Cardiac muscle cell (in vitro differentiated cells and primary cell): ENCODE data around the gene EML6. TPM values are rescaled to one million over a fixed set of nuclear protein-coding genes. Genes with fewer than 3 reads are reported as not detected.

Experiments
- DNase-seq, 2 donors: peaks; one replicate each; pipeline versions ENCODE4 v3.0.0 to v3.0.0-alpha.2; 2010 to 2017; ENCODE audit warnings: low read depth in 1 of 2, low spot score in 1 of 2
- H3K27ac ChIP-seq: fragments of 200-600 bp; sonication (generic); 2 replicates; pipeline ENCODE4 v1.5.1; 2016
- H3K27me3 ChIP-seq: fragments of 200-600 bp; sonication (generic); 2 replicates; pipeline ENCODE4 v1.6.0; 2016; ENCODE audit warnings: control low read depth
- H3K36me3 ChIP-seq: fragments of 200-600 bp; sonication (generic); 2 replicates; pipeline ENCODE4 v1.5.1; 2016; ENCODE audit warnings: control low read depth
- H3K4me1 ChIP-seq: fragments of 200-600 bp; sonication (generic); 2 replicates; pipeline ENCODE4 v1.8.1; 2017; ENCODE audit warnings: low read depth, mild to moderate bottlenecking, mixed run types
- H3K4me3 ChIP-seq: fragments of 200-600 bp; sonication (generic); 2 replicates; pipeline ENCODE4 v1.5.1; 2016; ENCODE audit warnings: mild to moderate bottlenecking
- H3K9me3 ChIP-seq: fragments of 200-600 bp; sonication (generic); 2 replicates; pipeline ENCODE4 v1.5.1; 2017; ENCODE audit warnings: low read depth, mild to moderate bottlenecking, control low read depth
- CTCF ChIP-seq: IDR thresholded peaks from 2 replicates; pipeline ENCODE4 v1.5.1; 2012; ENCODE audit warnings: low read depth, mild to moderate bottlenecking, low read length
- polyA plus RNA-seq: library from polyadenylated mRNA; unstranded; fragments of >200 nt; fragmentation: Nextera tagmentation; extraction: Ambion mirVana; gene quantifications from 2 replicates; pipeline ENCODE4 v1.2.1, GENCODE V29; 2016
- total RNA-seq: library from RNA; depleted of rRNA; stranded (reverse); fragments of >200 nt; gene quantifications from 2 replicates; pipeline ENCODE4 v1.2.3, GENCODE V29; 2016

The EML6 gene
- total and polyA plus RNA-seq, 2 experiments from 2014 or later: 0.89 to 1.3 TPM

DNA sequence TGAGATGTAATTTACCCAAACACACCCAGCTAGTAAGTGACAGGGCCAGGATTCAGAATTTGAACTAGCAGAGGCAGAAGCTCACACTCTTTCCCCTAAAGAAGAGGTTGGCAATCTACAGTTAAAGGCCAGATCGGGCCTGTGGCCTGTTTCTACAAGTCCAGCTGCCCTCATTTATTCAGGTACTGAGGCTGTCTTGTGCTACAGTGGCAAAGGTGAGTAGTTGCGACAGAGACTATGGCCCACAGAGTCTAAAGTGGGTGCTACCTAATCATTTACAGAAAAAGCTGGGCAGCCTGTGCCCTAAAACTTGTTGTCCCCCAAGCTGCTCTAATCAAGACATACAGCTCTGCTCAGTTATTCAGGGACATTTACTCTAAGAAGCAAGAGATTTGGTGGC, 240.0 kb downstream of the EML6 start:
- DNase-seq: no peak
- TF ChIP-seq CTCF: no peak
- Histone ChIP-seq H3K4me3 (no peak overlapping the region), H3K4me1 (peaks cover under 1% of the 10 kb centered on the region), H3K27me3 (peaks cover 88% of the 10 kb centered on the region), H3K9me3 (no peaks in the 10 kb centered on the region), H3K27ac (no peak overlapping the region), H3K36me3 (no peaks in the 10 kb centered on the region)

- no peak overlapping the region for H3K27ac ChIP-seq
- no peak overlapping the region for H3K4me3 ChIP-seq
- H3K4me1 ChIP-seq: peaks cover 8% of the 10 kb centered on the region
- TF ChIP-seq CTCF: no peak
- DNase-seq: no peak
- no peaks in the 10 kb centered on the region for H3K36me3 ChIP-seq
- no peaks in the 10 kb centered on the region for H3K9me3 ChIP-seq
- peaks cover 80% of the 10 kb centered on the region for H3K27me3 ChIP-seq
Observed at GRCh38 chr2:54964271-54964670, 240.8 kb downstream of the EML6 start.

DNA sequence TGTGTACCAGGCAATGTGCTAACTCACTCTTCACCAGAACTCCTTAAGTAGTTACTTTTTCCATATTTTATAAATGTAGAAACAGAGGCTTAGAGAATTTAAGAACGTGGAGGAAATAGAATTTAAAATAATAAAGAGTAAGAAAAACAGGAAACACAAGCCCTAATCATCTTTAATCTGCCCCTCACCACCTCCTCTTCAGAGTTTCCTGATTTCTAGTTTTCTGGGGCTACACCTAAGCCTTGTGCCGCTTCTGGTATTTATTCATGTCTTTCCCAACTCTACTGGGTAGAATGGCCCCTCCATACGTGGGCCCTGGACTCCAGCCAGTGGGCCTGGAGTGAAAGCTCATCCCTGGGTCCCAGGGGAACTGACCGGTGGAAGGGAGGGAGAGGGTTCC, 241.4 kb downstream of the EML6 start:
- peaks cover 74% of the 10 kb centered on the region for H3K27me3 ChIP-seq
- no peak for TF ChIP-seq CTCF
- no peak overlapping the region for H3K4me3 ChIP-seq
- no peaks in the 10 kb centered on the region for H3K36me3 ChIP-seq
- H3K27ac ChIP-seq: no peak overlapping the region
- H3K9me3 ChIP-seq: no peaks in the 10 kb centered on the region
- peaks cover 12% of the 10 kb centered on the region for H3K4me1 ChIP-seq
- no peak for DNase-seq

DNA sequence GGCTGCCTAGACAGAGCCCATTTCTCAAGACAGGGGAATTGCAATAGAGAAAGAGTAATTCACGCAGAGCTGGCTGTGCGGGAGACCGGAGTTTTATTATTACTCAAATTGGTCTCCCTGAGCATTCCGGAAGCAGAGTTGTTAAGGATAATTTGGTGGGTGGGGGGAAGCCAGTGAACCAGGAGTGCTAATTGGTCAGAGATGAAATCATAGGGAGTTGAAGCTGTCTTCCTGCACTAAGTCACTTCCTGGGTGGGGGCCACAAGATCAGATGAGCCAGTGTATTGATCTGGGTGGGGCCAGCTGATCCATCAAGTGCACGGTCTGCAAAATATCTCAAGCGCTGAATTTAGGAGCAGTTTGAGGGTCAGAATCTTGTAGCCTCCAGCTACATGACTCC, 242.0 kb downstream of the EML6 start:
- H3K9me3 ChIP-seq: no peaks in the 10 kb centered on the region
- H3K4me1 ChIP-seq: peaks cover 18% of the 10 kb centered on the region
- H3K27ac ChIP-seq: no peak overlapping the region

DNA sequence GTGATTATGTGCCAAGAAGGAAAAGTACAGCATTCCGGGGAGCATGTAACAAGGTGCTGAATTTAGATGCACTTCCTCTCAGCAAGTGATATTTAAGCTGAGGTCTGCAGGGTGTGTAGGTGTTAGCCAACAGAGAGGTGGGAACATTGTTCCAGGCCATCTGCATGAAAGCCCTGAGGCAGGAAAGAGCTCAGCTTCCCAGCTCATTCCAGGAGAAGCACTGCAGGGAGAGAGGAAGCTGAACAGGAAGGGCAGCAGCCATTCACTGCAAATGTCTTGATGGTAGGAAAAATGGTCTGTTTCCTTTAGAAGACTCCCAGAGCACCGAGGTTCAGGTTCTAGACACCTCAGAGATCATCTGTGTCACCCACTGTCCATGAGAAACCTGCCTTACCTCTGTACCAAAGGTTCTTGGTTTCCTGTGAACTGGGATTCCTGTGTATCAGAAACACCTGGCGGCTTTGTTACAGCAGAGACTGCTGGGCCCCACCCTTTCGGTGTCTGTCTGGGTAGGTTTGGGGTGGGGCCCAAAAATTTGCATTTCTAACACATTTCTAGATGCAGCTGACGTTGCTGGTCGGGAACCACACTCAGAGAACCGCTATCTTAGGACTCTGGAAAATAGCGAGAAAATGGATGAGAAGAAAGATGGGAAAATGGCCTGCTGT, 242.8 kb downstream of the EML6 start:
- no peak overlapping the region for H3K4me3 ChIP-seq
- H3K9me3 ChIP-seq: no peaks in the 10 kb centered on the region
- H3K36me3 ChIP-seq: no peaks in the 10 kb centered on the region
- DNase-seq: no peak
- TF ChIP-seq CTCF: no peak
- no peak overlapping the region for H3K27ac ChIP-seq
- peaks cover 68% of the 10 kb centered on the region for H3K27me3 ChIP-seq
- peaks cover 21% of the 10 kb centered on the region for H3K4me1 ChIP-seq

More for the DNA sequence above, 242.0 kb downstream of the EML6 start:
- Histone ChIP-seq H3K36me3 (no peaks in the 10 kb centered on the region), H3K27me3 (peaks cover 68% of the 10 kb centered on the region), H3K4me3 (no peak overlapping the region)
- no peak for TF ChIP-seq CTCF
- no peak for DNase-seq
